Fibroblast of lung (primary cell): ENCODE data around the gene MDN1. TPM values are rescaled to one million over a fixed set of nuclear protein-coding genes. Genes with fewer than 3 reads are reported as not detected.

ENCODE experiments used
- DNase-seq, 2 donors: peaks; one replicate each; pipeline versions ENCODE4 v3.0.0 to v3.0.0-alpha.2; 2010; ENCODE audit warnings: low read depth in 2 of 2
- H2AFZ ChIP-seq: 2 replicates; pipeline ENCODE4 v1.5.1; 2012; ENCODE audit warnings: low read length, control low read depth, inconsistent platforms
- H3K27ac ChIP-seq: 2 replicates; pipeline ENCODE4 v1.5.1; 2011; ENCODE audit warnings: low read length, control low read depth; ENCODE audit not compliant: insufficient read depth
- H3K27me3 ChIP-seq: 2 replicates; pipeline ENCODE4 v1.5.1; 2011; ENCODE audit warnings: mild to moderate bottlenecking, low read length; ENCODE audit not compliant: control insufficient read depth, insufficient read depth
- H3K36me3 ChIP-seq: 2 replicates; pipeline ENCODE4 v1.5.1; 2011; ENCODE audit warnings: low read length; ENCODE audit not compliant: control insufficient read depth, insufficient read depth
- H3K4me1 ChIP-seq: 2 replicates; pipeline ENCODE4 v1.5.1; 2011; ENCODE audit warnings: low read length; ENCODE audit not compliant: control insufficient read depth, insufficient read depth; ENCODE audit errors: extremely low read depth
- H3K4me2 ChIP-seq: 2 replicates; pipeline ENCODE4 v1.5.1; 2011; ENCODE audit warnings: low read length, control low read depth; ENCODE audit not compliant: insufficient read depth; ENCODE audit errors: extremely low read depth
- H3K4me3 ChIP-seq, 4 experiments: fragments of 200-600 bp in 1 of 4; sonication (generic) in 1 of 4; replicated peaks in 1 of 4; 2 replicates each; pipeline ENCODE4 v1.5.1; 2011 to 2016; ENCODE audit warnings: low read length in 4 of 4, low read depth in 3 of 4, mild to moderate bottlenecking in 3 of 4, control low read depth in 2 of 4, inconsistent platforms in 1 of 4, mixed read lengths in 1 of 4; ENCODE audit not compliant: insufficient read depth in 1 of 4; ENCODE audit errors: control extremely low read depth in 1 of 4
- H3K79me2 ChIP-seq: 2 replicates; pipeline ENCODE4 v1.5.1; 2012; ENCODE audit warnings: mild to moderate bottlenecking, low read length, inconsistent platforms; ENCODE audit not compliant: control insufficient read depth, insufficient read depth
- H3K9ac ChIP-seq: 2 replicates; pipeline ENCODE4 v1.5.1; 2011; ENCODE audit warnings: mild to moderate bottlenecking, low read length, control low read depth; ENCODE audit not compliant: insufficient read depth
- H3K9me3 ChIP-seq: 2 replicates; pipeline ENCODE4 v1.5.1; 2012; ENCODE audit warnings: low read depth, low read length; ENCODE audit not compliant: control insufficient read depth, insufficient read depth
- H4K20me1 ChIP-seq: 2 replicates; pipeline ENCODE4 v1.5.1; 2011; ENCODE audit warnings: low read length; ENCODE audit not compliant: control insufficient read depth, insufficient read depth; ENCODE audit errors: extremely low read depth
- CTCF ChIP-seq, 2 donors: IDR thresholded peaks in 1 of 2; conservative IDR thresholded peaks in 1 of 2; 1 replicate in 1 of 2; 2 replicates in 1 of 2; pipeline ENCODE4 v1.5.1; 2011 to 2012; ENCODE audit warnings: low read length in 2 of 2, control low read depth in 1 of 2, inconsistent platforms in 1 of 2, low read depth in 1 of 2, mild to moderate bottlenecking in 1 of 2
- EZH2 ChIP-seq: IDR thresholded peaks from 2 replicates; pipeline ENCODE4 v1.5.1; 2012; ENCODE audit warnings: low read length, control low read depth, mild to moderate bottlenecking; ENCODE audit errors: missing control alignments
- polyA minus RNA-seq: library from RNA; depleted of rRNA, polyadenylated mRNA; stranded (reverse); fragments of >200 nt; gene quantifications from 2 replicates; pipeline ENCODE4 v1.2.3, GENCODE V29; 2011; ENCODE audit warnings: low replicate concordance
- polyA plus RNA-seq, 2 donors: library from polyadenylated mRNA; depleted of rRNA in 1 of 2; stranded (reverse) in 1 of 2; unstranded in 1 of 2; fragments of >200 nt; gene quantifications; 2 replicates each; pipeline ENCODE4 v1.2.1, GENCODE V29; 2011 to 2012; ENCODE audit warnings: missing spikeins in 1 of 2
- total RNA-seq: library from RNA; depleted of rRNA; stranded (reverse); fragments of >200 nt; gene quantifications from 2 replicates; pipeline ENCODE4 v1.2.1, GENCODE V29; 2014

MDN1 gene
- total RNA-seq: 20.3 and 23.5 TPM in 2 replicates
- 5.9 and 7.2 TPM in 2 replicates for polyA plus RNA-seq
- polyA plus RNA-seq (2012): 10.0 and 12.0 TPM in 2 replicates
- polyA minus RNA-seq: 14.2 and 24.3 TPM in 2 replicates

DNA sequence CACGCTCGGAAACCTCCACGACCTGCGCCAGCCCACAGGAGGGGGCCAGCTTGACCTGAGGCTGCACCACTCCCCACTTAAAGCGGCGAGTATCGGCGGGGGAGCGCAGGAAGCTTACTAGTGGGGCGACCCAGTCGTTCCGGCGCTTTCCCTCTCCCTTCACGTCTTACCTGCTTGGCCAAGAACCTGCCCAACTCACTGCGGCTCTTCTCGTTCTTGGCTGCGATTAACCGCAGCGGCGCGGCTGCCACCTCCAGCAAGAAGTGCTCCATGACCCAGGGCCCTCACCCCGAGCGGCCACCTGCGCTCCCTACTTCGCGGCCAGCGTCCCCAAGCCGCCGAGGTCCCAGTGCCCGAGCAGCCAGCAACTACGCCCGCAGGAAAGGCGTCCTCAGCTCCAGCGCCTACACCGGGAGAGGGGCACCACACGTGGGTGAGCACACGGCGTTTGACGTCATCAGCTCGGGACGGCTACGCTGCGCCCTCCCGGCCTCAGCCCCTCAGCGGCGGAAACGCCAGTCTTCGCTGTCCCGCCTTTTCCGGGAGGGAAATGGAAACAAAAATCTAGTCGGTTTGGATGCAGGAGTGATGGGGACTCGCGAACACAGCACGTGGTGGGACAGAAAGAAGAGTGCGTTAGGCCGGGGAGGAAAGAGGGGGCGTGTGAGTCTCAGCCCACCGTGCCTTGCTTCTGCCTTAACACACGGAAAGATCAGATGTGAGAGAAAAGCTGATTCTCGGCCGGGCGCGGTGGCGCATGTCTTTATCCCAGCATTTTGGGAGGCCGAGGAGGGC lies at the start of gene MDN1:
TSS of gene MDN1 (minus strand) at position 459 of the 795 bp plus-strand sequence. CDS start at position 272, 187 bp downstream.
- Histone ChIP-seq H3K79me2 (peaks cover 39% of the 10 kb centered on the region), H3K27ac (peak within 1 kb of the TSS; percentile 79), H3K9me3 (no peaks in the 10 kb centered on the region), H2AFZ (peak within 1 kb of the TSS; percentile 98), H4K20me1 (no peaks in the 10 kb centered on the region), H3K4me3 (peak within 1 kb of the TSS; percentile 59 to 99 (median 88)), H3K9ac (peak within 1 kb of the TSS; percentile 70), H3K27me3 (no peaks in the 10 kb centered on the region), H3K4me1 (peaks cover 2% of the 10 kb centered on the region), H3K4me2 (peak within 1 kb of the TSS; percentile 97), H3K36me3 (no peaks in the 10 kb centered on the region)
- DNase-seq: peak; percentile 94
- TF ChIP-seq EZH2 (no peak), CTCF (conservative IDR thresholded peaks at IDR 0.05 in 1 of 2, IDR thresholded peaks at IDR 0.05 in 1 of 2; ENCODE audit: low read depth in 1 of 2, low read length in 2 of 2) (no peak)

DNA sequence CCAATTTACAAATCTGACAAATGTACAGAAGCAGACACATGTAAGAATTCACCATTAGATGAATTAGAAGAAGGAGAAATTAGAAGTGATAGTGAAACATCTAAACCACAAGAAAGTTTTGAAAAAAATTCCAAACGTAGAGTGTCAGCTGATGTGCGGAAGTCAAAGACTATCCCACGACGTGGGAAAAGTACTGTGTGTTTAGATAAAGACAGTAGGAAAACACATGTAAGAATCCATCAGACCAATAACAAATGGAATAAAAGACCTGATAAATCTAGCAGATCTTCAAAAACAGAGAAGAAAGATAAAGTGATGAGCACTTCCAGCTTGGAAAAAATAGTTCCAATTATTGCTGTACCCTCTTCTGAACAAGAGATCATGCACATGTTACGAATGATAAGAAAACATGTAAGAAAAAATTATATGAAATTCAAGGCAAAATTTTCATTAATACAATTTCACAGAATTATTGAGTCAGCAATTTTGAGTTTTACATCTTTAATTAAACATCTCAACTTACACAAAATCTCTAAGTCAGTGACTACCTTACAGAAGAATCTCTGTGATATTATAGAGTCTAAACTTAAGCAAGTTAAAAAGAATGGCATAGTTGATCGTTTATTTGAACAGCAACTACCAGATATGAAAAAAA lies 46.6 kb upstream of the MDN1 start:
- TF ChIP-seq CTCF (conservative IDR thresholded peaks at IDR 0.05 in 1 of 2, IDR thresholded peaks at IDR 0.05 in 1 of 2; ENCODE audit: low read depth in 1 of 2, low read length in 2 of 2): no peak
- Histone ChIP-seq H3K9me3 (no peaks in the 10 kb centered on the region), H3K4me2 (no peak overlapping the region), H3K36me3 (peaks cover 6% of the 10 kb centered on the region), H3K27ac (no peak overlapping the region), H3K9ac (no peak overlapping the region), H2AFZ (no peak overlapping the region), H3K27me3 (no peaks in the 10 kb centered on the region), H3K4me1 (no peaks in the 10 kb centered on the region), H3K4me3 (no peak overlapping the region), H4K20me1 (no peaks in the 10 kb centered on the region), H3K79me2 (no peaks in the 10 kb centered on the region)
- DNase-seq: no peak

DNA sequence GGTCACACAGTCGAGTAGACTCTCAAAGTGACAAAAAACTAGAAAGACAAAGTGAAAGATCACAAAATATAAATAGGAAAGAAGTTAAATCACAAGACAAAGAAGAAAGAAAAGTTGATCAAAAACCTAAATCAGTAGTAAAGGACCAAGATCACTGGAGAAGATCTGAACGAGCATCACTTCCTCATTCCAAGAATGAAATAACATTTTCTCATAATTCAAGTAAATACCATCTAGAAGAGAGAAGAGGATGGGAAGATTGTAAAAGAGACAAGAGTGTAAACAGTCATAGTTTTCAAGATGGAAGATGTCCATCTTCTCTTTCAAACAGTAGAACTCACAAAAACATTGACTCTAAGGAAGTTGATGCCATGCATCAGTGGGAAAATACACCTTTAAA lies 43.1 kb upstream of the MDN1 start:
- H3K4me3 ChIP-seq: no peak overlapping the region
- H3K9ac ChIP-seq: no peak overlapping the region
- H3K36me3 ChIP-seq: peaks cover 6% of the 10 kb centered on the region
- no peak overlapping the region for H3K4me2 ChIP-seq
- no peaks in the 10 kb centered on the region for H3K4me1 ChIP-seq
- H3K27me3 ChIP-seq: no peaks in the 10 kb centered on the region
- no peak overlapping the region for H3K27ac ChIP-seq
- TF ChIP-seq CTCF (conservative IDR thresholded peaks at IDR 0.05 in 1 of 2, IDR thresholded peaks at IDR 0.05 in 1 of 2; ENCODE audit: low read depth in 1 of 2, low read length in 2 of 2) (no peak), EZH2 (no peak)
- no peaks in the 10 kb centered on the region for H3K79me2 ChIP-seq
- H3K9me3 ChIP-seq: no peaks in the 10 kb centered on the region
- no peaks in the 10 kb centered on the region for H4K20me1 ChIP-seq
- no peak overlapping the region for H2AFZ ChIP-seq
- DNase-seq: no peak
